Measurements from ENCODE around the gene DST. TPM values are rescaled to one million over a fixed set of nuclear protein-coding genes. Genes with fewer than 3 reads are reported as not detected.

DST gene
- total RNA-seq, 1 experiment from 2014 or later, result 91.9 TPM

DNA sequence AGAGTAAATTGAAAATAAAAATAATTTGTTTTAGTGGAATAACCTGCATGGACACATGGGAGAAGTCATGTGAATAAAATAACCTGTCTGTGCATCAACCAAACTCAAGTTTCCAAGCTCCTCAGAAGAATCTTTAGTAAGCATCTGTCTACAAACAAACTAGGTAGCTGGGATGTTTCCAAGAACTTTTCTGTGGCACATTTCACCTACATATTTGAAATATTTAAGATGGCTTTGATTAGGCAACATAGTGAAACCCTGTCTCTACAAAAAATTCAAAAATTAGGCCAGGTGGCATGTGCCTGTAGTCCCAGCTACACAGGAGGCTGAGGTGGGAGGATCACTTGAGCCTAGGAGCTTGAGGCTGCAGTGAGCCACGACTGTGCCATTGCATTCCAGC is 168.2 kb downstream of the DST start:
- no peak overlapping the region for H2BK20ac ChIP-seq (ENCODE audit: low read depth, low read length, poor library complexity, severe bottlenecking)
- H2BK120ac ChIP-seq (ENCODE audit: low read depth, low read length, poor library complexity, severe bottlenecking), result no peak overlapping the region
- H2BK5ac ChIP-seq (ENCODE audit: insufficient read length, low read length), result no peak overlapping the region
- no peak overlapping the region for H3K18ac ChIP-seq (ENCODE audit: insufficient read length, low read depth, low read length)
- H3K36me3 Mint-ChIP-seq (ENCODE audit: insufficient read depth in 1 of 3, low read depth in 3 of 3), result peaks cover 27 to 67% (median 53%) of the 10 kb centered on the region in 3 experiments
- peaks cover 5 to 6% of the 10 kb centered on the region in 2 experiments; a peak in 3 of 4 replicates for H3K4me1 Mint-ChIP-seq
- H2AK5ac ChIP-seq (ENCODE audit: insufficient read length, low read length), result no peak overlapping the region
- no peaks in the 10 kb centered on the region for H3K79me2 ChIP-seq (ENCODE audit: insufficient read depth, low read length)
- no peak overlapping the region for H3K4me3 Mint-ChIP-seq
- no peak overlapping the region for H3T11ph ChIP-seq (ENCODE audit: low read length)
- no peaks in the 10 kb centered on the region for H3K23me2 ChIP-seq (ENCODE audit: insufficient read length, low read depth, low read length, poor library complexity, severe bottlenecking)
- no peak overlapping the region for H4K5ac ChIP-seq (ENCODE audit: insufficient read length, low read depth, low read length)
- no peak overlapping the region for H2BK15ac ChIP-seq (ENCODE audit: low read depth, low read length)
- H3K27ac ChIP-seq (ENCODE audit: insufficient read length, low read depth, low read length), result no peak overlapping the region
- no peak overlapping the region for H3K23ac ChIP-seq (ENCODE audit: insufficient read length, low read depth, low read length)
- no peak overlapping the region for H3K4me2 ChIP-seq (ENCODE audit: insufficient read depth, insufficient read length, low read length)
- no peak overlapping the region for H3K14ac ChIP-seq (ENCODE audit: insufficient read depth, low read length)
- no peaks in the 10 kb centered on the region for H4K20me1 ChIP-seq (ENCODE audit: control insufficient read depth, insufficient read depth, insufficient read length)
- H3K9ac ChIP-seq (ENCODE audit: extremely low read depth, insufficient read length, low read length), result no peak overlapping the region
- no CpG with 5 or more reads among the region's 1 CpG for WGBS (ENCODE audit: extremely low coverage, insufficient read length, low lambda C conversion rate)
- H4K8ac ChIP-seq (replicated peaks; ENCODE audit: insufficient read length, low read depth, low read length), result no peak overlapping the region
- peaks cover 0 to 5% of the 10 kb centered on the region in 2 experiments; a peak in 2 of 5 replicates for H3K9me3 Mint-ChIP-seq
- H3K27me3 ChIP-seq (ENCODE audit: insufficient read depth, low read length), result no peaks in the 10 kb centered on the region
- TF ChIP-seq, protein P1, sequence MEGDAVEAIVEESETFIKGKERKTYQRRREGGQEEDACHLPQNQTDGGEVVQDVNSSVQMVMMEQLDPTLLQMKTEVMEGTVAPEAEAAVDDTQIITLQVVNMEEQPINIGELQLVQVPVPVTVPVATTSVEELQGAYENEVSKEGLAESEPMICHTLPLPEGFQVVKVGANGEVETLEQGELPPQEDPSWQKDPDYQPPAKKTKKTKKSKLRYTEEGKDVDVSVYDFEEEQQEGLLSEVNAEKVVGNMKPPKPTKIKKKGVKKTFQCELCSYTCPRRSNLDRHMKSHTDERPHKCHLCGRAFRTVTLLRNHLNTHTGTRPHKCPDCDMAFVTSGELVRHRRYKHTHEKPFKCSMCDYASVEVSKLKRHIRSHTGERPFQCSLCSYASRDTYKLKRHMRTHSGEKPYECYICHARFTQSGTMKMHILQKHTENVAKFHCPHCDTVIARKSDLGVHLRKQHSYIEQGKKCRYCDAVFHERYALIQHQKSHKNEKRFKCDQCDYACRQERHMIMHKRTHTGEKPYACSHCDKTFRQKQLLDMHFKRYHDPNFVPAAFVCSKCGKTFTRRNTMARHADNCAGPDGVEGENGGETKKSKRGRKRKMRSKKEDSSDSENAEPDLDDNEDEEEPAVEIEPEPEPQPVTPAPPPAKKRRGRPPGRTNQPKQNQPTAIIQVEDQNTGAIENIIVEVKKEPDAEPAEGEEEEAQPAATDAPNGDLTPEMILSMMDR (conservative IDR thresholded peaks at IDR 0.05), result no peak
- DNase-seq, result no peak
- H3K4ac ChIP-seq (ENCODE audit: low read depth, low read length), result no peak overlapping the region
- H4K91ac ChIP-seq (ENCODE audit: insufficient read length, low read depth, low read length), result no peak overlapping the region
- H3K4me1 ChIP-seq (ENCODE audit: insufficient read depth, low read length), result no peaks in the 10 kb centered on the region
- H2AFZ ChIP-seq (ENCODE audit: low read length), result no peak overlapping the region
- no peak overlapping the region for H3K56ac ChIP-seq (ENCODE audit: insufficient read length, low read depth, low read length)
- H3K27me3 Mint-ChIP-seq (ENCODE audit: low read depth), result no peaks in the 10 kb centered on the region
- H3K9me3 ChIP-seq (ENCODE audit: control insufficient read depth, low read depth, low read length), result no peaks in the 10 kb centered on the region
- H3K27ac Mint-ChIP-seq, result no peak overlapping the region
- H2BK12ac ChIP-seq (ENCODE audit: insufficient read length, low read depth, low read length), result no peak overlapping the region
- H3K79me1 ChIP-seq (ENCODE audit: insufficient read depth, low read depth, low read length, poor library complexity, severe bottlenecking), result no peaks in the 10 kb centered on the region
